Measurements from ENCODE around the gene RAPGEF2.
"Not testable (repeated sequence)": the region's sequence is repeated elsewhere in the genome, so short reads cannot be mapped to it uniquely, and the experiment has no call there.

The RAPGEF2 gene, protein sequence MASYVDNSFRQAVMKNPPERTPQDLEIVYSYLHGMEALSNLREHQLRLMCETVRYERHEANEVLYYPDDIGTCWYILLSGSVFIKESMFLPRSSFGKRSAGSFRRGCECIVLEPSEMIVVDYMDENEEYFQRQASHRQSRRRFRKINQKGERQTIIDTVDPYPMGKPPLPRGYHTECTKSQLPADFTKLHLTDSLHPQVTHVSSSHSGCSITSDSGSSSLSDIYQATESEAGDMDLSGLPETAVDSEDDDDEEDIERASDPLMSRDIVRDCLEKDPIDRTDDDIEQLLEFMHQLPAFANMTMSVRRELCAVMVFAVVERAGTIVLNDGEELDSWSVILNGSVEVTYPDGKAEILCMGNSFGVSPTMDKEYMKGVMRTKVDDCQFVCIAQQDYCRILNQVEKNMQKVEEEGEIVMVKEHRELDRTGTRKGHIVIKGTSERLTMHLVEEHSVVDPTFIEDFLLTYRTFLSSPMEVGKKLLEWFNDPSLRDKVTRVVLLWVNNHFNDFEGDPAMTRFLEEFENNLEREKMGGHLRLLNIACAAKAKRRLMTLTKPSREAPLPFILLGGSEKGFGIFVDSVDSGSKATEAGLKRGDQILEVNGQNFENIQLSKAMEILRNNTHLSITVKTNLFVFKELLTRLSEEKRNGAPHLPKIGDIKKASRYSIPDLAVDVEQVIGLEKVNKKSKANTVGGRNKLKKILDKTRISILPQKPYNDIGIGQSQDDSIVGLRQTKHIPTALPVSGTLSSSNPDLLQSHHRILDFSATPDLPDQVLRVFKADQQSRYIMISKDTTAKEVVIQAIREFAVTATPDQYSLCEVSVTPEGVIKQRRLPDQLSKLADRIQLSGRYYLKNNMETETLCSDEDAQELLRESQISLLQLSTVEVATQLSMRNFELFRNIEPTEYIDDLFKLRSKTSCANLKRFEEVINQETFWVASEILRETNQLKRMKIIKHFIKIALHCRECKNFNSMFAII (N-terminal part only)

DNA sequence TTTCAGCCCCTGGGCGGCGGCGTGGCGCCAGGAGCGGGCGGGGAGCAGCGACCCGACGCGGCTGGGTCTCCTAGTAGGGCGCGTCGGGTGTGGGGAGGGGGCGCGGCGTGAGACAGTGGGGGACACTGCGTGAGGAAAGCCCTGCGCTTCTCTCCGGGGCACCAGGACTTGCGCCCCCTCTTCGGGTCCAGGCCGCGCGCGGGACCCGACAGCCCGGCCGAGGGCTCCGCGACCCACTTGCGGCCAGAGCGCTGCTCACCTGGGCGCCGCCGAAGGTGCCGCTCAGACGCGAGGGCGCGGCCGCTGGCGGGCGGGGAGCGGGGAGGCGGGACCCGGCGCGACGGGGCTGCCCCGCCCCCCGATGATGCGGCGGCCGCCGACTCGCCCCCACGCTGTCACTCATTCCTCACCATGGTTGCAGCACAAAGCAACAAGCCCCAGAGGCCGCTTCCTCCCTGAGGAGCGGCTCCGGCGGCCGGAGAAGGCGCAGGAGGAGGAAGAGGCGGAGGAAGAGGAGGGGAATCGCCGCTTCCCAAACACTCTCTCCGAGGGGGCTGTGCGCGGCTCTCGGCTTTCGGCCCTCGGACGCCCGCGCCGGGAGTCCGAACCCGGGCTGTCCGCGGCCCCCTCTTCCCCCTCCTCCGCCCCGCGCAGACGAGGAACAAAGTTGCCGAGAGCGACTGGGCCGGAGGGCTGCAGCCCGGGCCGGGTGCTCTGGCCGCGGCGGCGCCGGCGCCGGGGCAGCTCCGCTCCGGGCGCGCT is at the start of gene RAPGEF2:
Gene RAPGEF2 (plus strand): TSS at position 458 of the 762 bp plus-strand sequence. CDS start 1,084 bp downstream, outside the sequence.
- peak; percentile 85 for DNase-seq (ENCODE audit: low read depth)

DNA sequence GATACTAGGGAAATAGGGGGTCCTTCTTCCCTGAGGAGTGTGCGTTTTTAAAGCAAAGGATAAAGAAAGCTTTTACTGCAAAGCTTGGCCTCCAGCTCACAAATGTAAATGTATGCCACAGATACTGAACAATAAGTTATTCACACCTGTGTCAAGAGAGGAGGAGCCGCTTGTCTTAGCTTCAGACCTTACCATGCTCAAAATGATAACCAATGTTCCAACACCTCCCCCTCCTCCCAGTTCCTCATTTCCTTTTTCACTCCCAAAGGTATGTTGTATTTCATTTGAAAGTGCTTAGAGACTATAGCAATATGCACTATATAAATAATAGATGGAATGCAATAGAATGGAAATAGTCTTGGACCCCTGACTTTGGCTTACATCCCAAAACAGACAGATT is 47.0 kb upstream of the RAPGEF2 start:
- DNase-seq (ENCODE audit: low read depth) = no peak

GRCh38 chr4:159060161-159060560 is 42.7 kb upstream of the RAPGEF2 start:
- DNase-seq (ENCODE audit: low read depth) = no peak

DNA sequence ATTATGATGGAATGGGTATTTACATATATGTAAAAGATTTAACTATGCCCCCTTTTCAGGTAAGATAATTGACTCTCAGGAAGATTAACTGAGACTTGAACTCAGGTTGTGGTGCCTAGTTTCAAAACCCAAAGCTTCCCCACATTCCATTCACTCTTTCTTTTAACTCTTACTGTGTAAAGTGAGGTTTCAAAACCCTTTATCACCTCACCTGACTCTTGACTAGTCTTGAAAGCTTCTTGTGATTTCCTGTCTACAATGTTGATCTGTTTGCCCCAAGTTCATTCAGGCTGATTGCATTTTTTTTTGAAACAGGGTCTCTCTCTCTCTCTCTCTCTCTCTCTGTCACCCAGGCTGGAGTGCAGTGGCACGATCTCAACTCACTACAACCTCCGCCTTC is 40.5 kb upstream of the RAPGEF2 start:
- DNase-seq (ENCODE audit: low read depth) = no peak

DNA sequence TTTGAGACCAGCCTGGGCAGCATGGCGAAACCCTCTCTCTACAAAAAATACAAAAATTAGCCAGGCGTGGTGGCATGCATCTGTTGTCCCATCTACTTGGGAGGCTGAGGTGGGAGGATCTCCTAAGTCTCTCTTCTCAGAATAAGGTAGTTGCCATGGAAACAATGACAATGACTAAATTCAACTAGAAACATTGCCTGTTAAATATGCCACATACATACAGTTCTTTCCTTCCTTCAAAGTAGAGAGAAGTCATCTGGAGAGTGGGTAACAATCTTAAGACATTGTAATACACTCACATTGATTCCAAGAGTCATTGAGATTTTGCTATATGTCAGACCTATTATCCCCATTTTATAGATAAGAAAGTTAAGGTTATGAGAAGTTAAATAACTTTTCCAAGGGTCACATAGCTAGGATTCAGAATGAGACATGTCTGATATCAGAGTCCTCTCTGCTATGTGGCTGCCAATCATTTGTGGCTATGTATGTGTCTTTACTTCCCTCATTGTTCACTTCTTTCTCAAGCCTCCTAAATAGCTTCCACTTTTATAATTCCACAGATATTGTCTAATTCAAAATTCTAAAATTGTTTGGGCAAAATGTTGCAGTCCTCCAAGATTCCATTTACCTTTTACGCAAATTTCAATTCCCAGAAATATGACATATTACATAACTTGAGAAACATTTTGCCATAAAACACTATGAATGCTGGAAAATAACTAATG is 37.2 kb upstream of the RAPGEF2 start:
- no peak for DNase-seq (ENCODE audit: low read depth)

- DNase-seq (ENCODE audit: low read depth) = not testable (repeated sequence)
Observed at GRCh38 chr4:159068139-159068538, 34.7 kb upstream of the RAPGEF2 start.

DNA sequence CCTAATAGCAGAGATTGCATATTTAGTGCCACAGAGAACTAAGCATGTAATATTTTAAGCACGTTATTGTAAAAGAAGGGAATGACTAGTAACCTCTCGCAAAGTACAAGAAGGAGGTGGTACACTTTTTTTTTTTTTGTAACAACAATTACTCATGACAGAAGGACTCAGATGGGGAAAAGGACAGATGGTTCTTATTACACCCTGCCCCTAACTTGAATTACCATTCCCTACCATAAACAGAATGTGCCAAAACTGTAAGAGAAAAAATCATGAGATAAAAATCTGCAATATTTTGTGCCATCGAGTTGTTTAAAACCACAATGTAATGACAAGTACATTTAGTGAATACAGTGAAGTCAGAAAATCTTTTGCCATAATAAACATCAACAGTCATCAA is 33.0 kb upstream of the RAPGEF2 start:
- peak; percentile 81 for DNase-seq (ENCODE audit: low read depth)

DNA sequence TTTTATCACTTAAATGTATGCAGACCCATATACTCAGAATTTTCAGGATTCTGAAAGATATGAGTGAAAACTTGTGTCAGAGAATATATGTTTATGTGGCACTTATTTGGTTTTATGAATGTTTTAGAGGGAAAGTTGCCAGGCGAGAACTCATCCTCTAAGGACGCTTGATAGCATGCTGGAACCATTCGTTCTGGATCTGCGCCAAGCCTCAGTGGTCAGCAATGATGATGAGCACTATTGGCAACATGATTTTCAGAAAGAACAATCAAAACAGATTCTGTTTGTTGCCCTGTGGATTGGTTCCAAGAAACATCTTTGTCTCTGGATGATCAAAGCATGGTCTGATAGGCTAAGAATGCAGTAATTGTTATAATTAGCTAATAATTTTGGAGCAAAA is 32.1 kb upstream of the RAPGEF2 start:
- peak; percentile 79 for DNase-seq (ENCODE audit: low read depth)

DNA sequence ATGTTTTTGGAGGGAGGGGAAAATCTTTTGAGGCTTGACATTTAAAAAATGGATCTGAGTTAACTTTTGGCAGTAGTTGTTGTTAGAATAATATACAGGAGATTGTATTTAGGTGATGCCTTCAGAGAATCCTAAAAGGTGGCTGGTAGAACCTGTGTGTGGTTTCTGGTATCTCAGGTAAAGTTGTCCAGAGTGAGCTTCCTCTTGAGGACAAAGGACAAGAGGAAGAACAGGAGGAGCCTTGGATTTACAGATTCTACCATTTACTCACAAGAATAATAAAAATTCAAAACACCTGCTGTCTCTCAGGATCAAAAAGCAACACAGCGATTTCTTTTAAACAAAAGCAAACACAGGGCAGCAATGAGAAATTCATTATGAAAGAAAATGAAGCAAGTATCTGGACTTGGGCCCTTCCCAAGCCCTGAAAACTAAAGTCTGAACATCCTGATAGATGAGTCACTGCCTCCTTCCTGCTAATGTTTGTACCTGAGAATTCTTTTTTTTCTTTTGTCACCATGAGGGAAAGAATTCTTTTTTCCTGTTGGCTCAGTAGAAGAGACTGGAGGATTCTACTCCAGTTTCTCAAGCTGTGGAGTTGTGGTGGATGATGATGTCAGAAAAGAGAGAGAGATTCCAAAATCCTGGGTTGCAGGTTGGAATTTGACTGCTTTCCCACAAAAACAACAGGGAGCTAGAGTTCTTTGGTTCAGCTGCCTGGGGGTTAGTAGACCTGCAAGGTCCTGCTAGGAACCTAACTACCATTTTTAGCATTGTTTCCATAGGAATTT is 31.5 kb upstream of the RAPGEF2 start:
- peak; percentile 16 for DNase-seq (ENCODE audit: low read depth)

DNA sequence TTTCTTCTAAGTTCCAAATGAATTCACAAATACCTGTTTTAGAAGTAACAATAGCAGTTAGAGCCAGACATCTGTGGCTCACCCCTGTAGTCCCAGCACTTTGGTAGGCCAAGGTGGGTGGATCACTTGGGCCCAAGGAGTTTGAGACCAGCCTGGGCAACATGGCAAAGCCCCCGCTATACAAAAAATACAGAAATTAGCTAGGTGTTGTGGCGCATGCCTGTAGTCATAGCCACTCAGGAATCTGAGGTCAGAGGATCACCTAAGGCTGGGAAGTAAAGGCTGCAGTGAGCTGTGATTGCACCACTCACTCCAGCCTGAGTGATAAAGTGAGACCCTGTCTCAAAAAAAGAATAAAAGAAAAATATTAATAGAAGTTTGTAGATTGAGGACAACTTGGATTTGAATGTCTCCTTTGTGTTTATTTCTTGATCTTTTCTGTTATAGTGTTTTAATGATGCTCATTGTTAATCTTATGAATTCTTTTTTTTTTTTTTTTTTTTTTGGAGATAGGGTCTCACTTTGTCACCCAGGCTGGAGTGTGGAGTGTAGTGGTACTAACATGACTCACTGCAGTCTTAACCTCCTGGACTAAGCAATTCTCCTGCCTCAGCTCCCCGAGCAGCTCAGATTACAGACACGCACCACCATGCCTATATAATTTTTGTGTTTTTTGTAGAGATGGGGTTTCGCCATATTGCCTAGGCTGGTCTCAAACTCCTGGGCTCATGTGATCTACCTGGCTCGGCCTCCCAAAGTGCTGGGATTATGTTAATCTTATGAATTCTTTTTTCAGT is 30.7 kb upstream of the RAPGEF2 start:
- DNase-seq (ENCODE audit: low read depth) = no peak

DNA sequence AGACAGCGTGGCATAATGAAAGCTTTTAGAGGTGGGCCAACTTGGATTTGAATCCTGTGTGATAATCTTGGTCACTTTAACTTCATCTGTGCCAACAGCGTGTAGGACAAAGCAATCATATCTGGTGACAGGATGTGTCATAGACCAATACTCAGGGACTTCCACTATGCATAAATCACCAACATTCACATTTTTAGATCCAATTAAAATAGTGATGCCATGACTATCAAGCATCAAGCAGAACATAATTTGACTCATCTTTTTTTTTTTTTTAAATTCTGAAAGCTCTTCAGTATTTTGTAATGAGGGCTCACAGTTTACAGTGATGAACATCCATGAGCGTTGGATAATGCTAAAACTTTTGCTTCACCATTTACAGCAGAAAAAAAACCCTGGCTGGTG is 27.3 kb upstream of the RAPGEF2 start:
- DNase-seq (ENCODE audit: low read depth) = no peak

DNA sequence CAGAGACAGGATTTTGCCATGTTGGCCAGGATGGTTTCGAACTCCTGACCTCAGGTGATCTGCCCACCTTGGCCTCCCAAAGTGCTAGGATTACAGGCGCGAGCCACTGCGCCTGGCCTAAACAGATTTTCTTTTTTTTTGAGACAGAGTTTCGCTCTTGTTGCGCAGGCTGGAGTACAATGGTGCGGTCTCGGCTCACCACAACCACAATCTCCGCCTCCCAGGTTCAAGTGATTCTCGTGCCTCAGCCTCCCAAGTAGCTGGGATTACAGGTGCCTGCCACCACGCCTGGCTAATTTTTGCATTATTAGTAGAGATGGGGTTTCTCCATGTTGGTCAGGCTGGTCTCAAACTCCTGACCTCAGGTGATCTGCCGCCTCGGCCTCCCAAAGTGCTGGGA is 25.9 kb upstream of the RAPGEF2 start:
- not testable (repeated sequence) for DNase-seq (ENCODE audit: low read depth)

GRCh38 chr4:159077702-159078495 is 25.0 kb upstream of the RAPGEF2 start:
- DNase-seq (ENCODE audit: low read depth) = no peak

- no peak for DNase-seq (ENCODE audit: low read depth)
Observed at GRCh38 chr4:159079074-159079473, 23.8 kb upstream of the RAPGEF2 start.

DNA sequence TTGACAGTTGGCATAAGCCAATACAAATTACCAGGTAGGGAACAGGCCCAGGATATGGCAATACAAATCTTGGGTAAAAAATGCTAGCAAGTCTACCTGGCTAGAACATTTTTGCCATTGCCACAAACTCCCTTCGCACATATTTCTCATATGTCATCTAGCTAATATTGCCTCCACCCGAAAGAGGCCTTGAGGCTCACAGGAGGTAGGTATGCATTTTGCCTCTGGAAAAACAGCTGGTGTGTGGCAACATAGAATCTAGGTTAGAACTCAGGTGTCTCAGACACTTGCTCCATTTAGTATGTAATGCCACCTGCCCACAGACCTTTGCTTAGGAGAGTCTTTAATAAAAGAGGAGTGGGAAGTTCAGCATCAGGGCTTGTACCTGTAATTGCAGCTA is 16.3 kb upstream of the RAPGEF2 start:
- DNase-seq (ENCODE audit: low read depth) = no peak

GRCh38 chr4:159090255-159090654 is 12.6 kb upstream of the RAPGEF2 start:
- DNase-seq (ENCODE audit: low read depth) = no peak

- DNase-seq (ENCODE audit: low read depth) = not testable (repeated sequence)
Observed at GRCh38 chr4:159094156-159094555, 8.7 kb upstream of the RAPGEF2 start.

DNA sequence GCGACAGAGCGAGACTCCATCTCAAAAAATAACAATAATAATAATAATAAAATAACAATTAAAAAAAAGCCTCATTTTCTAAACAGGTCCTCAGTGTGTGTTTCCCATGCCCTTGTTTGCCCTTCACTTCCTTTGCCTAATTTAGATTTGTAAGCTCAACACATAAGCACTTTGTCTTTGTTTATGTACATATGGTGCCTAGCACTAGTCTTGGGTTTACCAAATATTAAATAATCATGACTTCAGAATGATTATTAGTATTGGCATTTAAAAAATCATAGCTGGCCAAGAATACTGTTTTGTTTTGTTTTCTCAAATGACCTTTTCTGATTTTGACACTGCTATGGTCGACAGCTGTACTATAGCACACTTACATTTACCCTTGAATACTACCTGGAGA is 6.4 kb upstream of the RAPGEF2 start:
- DNase-seq (ENCODE audit: low read depth) = no peak

- no peak for DNase-seq (ENCODE audit: low read depth)
Observed at GRCh38 chr4:159097144-159097543, 5.7 kb upstream of the RAPGEF2 start.

Data from fibroblast of the conjunctiva (primary cell).